ENCODE data around the gene CAMLG.

Gene CAMLG

DNA sequence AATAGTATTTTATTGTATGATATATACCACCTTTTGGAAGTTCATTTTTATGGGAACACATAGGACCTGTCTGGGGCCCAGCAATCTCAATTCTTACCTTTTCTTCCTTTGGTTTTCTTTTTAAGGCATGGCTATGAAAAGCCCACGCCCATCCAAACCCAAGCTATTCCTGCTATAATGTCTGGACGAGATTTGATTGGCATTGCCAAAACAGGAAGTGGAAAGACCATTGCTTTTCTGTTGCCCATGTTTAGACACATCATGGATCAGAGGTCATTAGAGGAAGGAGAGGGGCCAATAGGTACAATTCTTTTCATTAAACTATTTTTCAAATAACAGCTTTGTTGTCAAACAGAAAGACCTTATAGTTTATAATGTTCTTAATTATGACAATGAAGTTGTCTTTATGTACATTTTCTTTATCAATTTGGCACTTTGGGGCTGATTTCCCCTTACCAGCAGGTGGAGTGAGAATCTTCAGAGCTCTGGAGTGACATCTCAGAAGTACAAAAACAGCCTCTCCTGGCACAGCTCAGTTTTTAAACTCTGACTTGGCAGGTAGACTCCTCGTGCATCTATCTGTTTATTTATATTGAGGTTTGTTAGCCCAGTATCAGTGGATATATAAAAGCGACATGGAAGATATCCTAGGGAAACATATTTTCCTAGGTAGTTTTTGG is 46.0 kb downstream of the CAMLG start:
- no peak for DNase-seq

DNA sequence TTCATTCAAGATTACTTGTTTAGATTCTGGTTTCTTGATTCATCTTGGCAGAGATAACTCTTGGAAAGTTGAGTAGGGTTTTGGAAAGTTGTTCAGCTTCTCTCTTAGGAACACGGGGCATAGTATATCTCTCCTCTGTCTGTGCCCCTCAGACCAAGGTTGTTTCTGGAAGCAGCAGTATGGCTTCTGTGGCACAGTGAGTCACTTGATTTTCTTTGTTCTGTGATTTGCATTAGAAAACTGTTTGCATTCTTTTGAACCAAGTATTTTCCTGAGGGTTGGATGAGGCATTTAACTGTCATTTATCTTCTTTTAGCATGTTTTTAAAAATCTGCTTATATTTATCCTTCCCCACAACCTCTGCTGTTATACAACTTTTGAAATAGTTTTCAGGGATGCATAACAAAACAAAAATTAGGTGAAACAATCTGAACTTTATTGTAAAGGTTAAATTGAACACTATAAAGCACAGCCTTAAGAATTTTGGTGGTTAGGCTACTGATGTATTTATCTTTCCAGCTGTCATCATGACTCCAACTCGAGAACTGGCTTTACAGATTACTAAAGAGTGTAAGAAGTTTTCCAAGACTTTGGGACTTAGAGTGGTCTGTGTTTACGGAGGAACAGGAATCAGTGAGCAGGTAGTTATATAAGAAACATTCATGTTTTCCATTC is 46.7 kb downstream of the CAMLG start:
- no peak for DNase-seq

DNA sequence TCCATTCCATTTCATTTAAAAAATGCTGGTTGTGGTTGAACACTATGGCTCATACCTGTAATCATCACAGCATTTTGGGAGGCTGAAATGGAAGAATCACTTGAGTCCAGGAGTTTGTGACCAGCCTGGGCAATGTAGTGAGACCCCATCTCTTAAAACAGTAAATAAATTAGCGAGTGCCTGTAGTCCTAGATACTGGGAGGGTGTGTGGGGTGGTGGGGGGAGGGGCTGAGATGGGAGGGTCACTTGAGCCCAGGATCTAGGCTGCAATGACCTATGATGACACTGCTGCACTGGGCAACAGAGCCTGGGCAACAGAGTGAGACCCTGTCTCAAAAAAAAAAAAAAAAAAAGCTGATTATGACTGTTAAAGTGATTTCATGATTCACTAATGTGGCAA is 49.3 kb downstream of the CAMLG start:
- no peak for DNase-seq

DNA sequence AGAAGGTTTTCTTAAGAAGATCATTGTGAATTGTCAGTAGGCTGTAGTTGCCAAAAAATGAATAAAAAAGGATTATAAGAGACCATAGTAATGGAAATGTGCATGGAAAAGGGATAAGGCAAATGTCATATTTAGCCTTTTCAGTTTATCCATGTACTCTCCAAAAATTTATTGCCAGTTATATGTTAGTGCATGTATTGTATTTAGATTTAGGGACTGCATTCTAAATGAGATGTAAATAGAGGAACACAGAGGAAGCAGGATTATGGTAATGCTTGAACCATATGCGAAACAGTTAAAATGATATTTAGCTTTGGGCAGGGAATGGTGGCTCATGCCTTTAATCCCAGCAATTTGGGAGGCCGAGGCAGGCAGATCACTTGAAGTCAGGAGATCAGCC is 53.2 kb downstream of the CAMLG start:
- DNase-seq = no peak

DNA sequence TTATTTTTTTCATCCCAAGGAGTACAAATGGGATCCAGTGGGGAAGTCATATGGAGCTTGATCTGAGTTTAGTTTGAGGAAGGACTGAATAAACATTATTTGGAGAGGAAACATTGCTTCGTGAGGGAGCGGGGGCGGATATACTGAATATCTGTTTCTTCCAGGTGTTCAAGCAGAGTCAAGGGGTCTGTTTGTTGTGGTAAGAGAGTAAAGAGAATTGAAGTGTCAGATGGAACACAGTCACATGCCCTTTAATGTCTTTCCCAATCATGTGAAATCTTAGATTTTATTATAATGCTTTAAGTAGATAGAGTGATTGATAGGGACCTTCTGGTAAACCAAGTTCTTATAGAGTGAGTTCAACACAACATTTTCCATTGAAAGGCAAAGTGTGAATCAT is 53.9 kb downstream of the CAMLG start:
- no peak for DNase-seq

DNA sequence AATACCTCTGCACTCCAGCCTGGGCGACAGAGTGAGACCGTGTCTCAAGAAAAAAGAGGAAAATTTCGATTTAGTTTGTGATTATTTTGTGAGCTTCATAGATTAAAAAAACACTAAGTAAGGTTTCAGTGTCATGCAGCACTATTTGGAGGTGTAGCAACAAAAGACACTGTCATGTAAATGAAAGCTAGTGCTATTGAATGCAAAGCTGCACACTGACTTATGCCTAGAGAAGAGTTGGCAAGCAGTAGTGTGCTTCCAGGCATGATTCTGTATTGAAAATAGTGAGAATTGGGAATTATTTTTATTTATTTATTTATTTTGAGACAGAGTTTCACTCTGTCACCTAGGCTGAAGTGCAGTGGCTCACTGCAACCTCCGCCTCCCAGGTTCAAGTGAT is 54.8 kb downstream of the CAMLG start:
- DNase-seq = no peak

DNA sequence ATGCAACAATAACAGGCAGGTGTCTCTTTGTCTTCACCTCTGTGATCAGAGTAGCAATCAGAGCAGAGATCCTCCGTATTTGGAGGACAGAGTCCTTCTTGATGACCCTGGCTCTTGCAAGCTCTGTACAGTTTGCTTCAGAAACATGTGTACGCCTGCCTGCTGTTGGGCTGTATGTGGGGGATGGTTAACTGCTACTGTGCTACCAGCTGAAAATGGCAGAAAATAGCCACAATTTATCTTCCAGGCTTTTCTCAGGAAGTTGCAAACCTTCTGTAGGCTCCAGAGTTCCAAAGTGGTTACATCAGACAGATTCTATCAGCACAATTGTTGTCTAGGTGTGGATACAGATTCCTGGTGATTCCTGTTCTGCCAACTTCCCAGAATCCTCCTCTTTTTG is 55.7 kb downstream of the CAMLG start:
- no peak for DNase-seq

DNA sequence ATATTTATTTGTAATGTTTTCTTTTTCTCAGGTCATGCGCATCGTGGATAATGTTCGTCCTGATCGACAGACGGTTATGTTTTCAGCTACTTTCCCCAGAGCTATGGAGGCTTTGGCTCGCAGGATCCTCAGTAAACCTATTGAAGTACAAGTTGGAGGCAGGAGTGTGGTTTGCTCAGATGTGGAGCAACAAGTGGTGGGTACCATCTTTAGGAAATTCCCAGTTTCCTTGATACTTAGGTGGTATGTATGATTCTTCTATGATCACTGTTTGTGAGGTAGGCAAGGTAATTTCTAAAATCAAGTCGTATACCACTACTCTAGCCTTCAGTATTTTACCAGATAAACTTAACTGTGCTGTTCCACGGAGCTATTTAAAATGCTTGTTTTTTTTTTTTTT is 56.5 kb downstream of the CAMLG start:
- DNase-seq = no peak

DNA sequence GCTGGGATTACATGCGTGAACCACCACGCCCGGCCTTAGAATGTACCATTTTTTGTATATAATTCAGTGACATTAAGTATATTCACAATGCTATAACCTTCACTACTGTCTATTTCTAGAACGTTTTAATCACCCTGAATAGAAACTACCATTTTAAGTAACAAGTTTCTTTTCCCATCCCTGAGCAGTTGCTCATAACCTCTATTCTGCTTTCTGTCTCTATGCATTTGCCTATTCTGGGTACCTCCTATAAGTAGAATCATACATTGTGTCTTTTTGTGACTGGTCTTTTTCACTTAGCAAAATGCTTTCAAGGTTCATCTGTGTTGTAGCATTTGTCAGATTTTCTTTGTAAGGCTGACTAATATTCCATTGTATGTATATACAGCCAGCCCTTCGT is 60.1 kb downstream of the CAMLG start:
- DNase-seq = no peak

Data from DMS 273 treated with DMSO at 0.1 percent for 48 hours (cell line).